Dermis microvascular lymphatic vessel endothelial cell (primary cell): Measurements from ENCODE around the gene DHRS4. TPM values are rescaled to one million over a fixed set of nuclear protein-coding genes. Genes with fewer than 3 reads are reported as not detected.
"Not testable (repeated sequence)": the region's sequence is repeated elsewhere in the genome, so short reads cannot be mapped to it uniquely, and the experiment has no call there.

Experiments
- DNase-seq, 2 donors: peaks; one replicate each; pipeline versions ENCODE4 v3.0.0 to v3.0.0-alpha.2; 2010; ENCODE audit warnings: low read depth in 2 of 2
- total RNA-seq: library from RNA; depleted of rRNA; stranded (reverse); fragments of >200 nt; gene quantifications from 2 replicates; pipeline ENCODE4 v1.2.1, GENCODE V29; 2014

The DHRS4 gene
- total RNA-seq, 1 donor from 2014 or later = 43.4 TPM

GRCh38 chr14:23981951-23982813 is 28.6 kb downstream of the DHRS4 start:
- DNase-seq = not testable (repeated sequence)

- no peak for DNase-seq
These were observed 31.5 kb downstream of the DHRS4 start for GRCh38 chr14:23984891-23985602.

- not testable (repeated sequence) for DNase-seq
These were observed 34.6 kb downstream of the DHRS4 start for GRCh38 chr14:23988223-23988606.

- peak in 1 of 2 donors; percentile 60 for DNase-seq
These were observed 35.2 kb downstream of the DHRS4 start, which contains the start of gene DHRS4L2 for GRCh38 chr14:23988607-23989363. TSS of gene DHRS4L2 (plus strand) at chr14:23988929. CDS start at chr14:23988948, 19 bp downstream.

GRCh38 chr14:23989734-23990445 is 36.3 kb downstream of the DHRS4 start:
- not testable (repeated sequence) for DNase-seq

DNA sequence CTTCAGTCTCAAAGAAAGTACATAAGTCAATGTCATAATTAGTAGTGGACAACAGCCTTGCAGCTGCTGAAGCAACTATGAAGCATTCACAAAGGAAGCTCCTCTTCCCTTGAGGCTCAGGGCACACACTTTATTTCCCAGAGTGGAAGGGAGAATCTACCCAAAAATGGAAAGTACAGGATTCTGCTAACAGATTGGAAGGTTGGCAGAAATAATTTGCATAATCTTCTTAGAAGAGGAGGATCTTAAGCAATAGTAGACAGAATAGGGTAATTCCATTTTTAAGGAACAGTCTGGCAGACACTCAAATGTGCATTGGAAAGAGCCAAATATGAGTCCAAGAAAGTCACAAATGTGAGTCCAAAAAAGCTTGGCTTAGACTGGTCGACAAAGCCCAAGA is 37.4 kb downstream of the DHRS4 start:
- not testable (repeated sequence) for DNase-seq

DNA sequence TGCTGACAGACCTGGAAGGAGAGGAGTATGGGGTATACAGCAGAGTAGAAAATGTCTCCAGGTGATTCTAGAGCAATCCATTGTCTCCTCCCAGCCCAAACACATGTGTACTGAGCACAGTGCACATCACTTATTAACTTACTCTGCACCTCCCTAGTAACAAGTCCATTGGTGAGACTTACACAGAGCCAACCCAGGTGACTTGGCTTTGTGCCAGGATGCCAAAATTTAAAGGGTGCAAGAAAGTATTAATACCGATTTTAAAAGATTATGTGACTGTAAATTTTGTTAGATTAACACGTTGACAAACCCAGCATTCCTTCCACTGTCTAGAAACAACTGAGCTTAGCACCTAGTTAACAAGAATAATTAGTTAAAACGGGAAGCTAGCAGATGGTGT is 39.5 kb downstream of the DHRS4 start:
- not testable (repeated sequence) for DNase-seq

DNA sequence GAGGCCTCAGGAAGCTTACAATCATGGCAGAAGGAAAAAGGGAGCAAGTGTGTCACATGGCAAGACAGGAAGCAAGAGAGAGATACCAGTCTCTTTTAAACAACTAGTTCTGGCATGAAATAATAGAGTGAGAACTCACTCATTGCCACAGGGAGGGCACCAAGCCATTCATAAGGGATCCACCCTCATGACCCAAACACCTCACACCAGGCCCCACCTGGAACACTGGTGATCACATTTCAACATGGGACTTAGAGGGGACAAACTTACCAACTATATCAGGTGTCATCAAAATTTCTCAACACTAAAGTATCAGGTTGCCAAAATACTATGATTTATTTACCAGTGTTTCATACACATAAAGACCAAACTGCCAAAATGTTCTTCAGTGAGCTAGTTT is 42.4 kb downstream of the DHRS4 start:
- not testable (repeated sequence) for DNase-seq

GRCh38 chr14:23996825-23997224 is 43.3 kb downstream of the DHRS4 start:
- DNase-seq = not testable (repeated sequence)

DNA sequence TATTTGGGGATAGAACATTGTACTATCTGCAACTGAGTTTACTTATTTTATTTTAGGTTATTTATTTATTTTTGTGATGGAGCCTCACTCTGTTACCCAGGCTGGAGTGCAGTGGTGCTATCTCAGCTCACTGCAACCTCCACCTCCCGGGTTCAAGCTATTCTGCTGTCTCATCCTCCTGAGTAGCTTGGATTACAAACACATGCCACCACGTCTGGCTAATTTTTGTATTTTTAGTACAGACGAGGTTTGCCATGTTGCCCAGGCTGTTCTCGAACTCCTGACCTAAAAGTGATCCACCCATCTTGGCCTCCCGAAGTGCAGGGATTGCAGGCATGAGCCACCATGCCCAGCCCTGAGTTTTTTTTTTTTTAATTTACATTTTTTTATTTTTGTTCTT is 46.1 kb downstream of the DHRS4 start:
- not testable (repeated sequence) for DNase-seq

- not testable (repeated sequence) for DNase-seq
These were observed 47.5 kb downstream of the DHRS4 start for GRCh38 chr14:24001078-24001477.

DNA sequence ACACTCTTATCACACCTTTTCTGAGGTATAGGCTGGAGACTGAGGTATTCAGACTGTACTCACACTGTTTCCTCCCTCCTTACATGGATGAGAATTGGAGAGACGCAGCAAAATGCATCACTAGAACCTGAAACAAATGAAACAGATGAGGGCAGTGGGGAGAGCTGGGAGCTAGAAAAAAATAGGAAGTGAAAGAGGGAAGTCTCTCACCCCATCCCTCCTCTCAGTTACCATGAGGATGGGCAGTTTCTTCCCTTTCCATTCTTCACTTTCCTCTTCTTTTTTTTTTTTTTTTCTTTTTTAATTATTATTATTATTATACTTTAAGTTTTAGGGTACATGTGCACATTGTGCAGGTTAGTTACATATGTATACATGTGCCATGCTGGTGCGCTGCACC is 48.1 kb downstream of the DHRS4 start:
- not testable (repeated sequence) for DNase-seq

GRCh38 chr14:24006471-24006816 is 52.9 kb downstream of the DHRS4 start:
- not testable (repeated sequence) for DNase-seq

DNA sequence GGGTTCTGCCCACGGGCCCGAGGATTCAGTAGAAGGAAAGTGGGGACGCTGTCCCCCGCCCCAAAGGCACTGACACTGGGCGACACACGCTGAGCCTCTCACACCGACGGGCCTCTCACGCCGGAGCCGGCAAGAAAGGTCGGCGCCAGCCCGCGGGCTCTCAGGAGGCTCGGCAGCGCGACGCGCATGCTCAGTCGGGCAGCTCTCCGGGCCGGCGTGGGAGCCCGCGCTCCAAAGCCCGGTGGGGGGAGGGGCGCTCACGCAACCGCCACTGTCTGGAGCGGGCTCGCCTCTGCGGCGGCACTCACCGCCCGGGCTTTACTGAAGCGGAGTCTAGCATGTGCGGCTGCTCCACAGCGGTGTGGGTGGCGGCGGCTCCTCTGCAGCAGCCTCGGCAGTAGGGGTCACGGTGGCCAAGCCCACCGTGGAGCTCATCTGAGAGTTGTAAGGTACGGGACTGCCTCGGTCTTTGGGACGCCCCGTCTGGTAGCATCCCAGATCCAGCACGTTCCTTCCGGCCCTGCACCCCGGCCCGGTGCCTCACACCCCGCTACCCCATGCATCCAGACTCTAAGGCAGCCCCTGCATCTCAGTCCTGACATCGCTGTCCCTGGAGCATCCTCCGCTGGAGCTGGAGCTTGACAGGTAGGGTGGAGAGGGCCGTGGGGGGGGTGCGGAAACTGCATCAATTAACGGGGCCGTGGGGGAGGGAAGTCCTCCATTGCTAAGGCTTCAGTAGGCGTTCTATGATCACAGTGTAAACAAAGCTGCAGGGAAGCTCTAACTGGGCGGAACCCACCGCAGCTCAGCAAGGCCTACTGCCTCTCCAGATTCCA is 53.5 kb downstream of the DHRS4 start:
- DNase-seq = peak in 1 of 2 donors; percentile 15

- DNase-seq = no peak
These were observed 57.5 kb downstream of the DHRS4 start for GRCh38 chr14:24011051-24011450.

DNA sequence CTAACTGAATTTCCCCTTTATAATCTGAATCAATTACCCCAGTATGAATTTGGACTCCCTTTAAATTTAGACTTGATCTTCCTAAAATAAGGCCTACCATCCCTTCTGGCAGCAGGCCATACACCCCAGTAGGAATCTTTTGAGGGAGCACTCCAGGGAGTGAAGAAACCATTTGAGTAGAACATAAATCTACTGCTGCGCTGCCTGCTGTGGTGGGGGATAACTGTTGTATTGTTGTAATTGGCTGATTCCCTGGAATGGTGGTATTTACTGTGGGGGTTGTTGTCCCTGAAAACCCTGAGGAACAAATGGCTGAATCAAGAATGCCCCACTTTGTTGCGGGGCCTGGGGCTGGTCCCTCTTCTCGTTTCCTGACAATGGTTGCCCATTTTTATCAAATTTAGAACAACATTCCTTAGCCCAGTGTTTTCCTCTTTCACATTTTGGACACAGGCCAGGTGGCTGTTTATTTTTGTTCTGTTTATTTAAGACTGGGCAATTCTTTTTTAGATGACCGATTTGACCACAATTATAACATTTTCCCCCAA is 59.2 kb downstream of the DHRS4 start:
- not testable (repeated sequence) for DNase-seq

GRCh38 chr14:24013654-24014514 is 60.3 kb downstream of the DHRS4 start:
- DNase-seq = peak; percentile 52 to 75

GRCh38 chr14:24015745-24016144 is 62.2 kb downstream of the DHRS4 start:
- DNase-seq = not testable (repeated sequence)
